BJ (cell line): ENCODE measurements around the gene SRP54. TPM values are rescaled to one million over a fixed set of nuclear protein-coding genes. Genes with fewer than 3 reads are reported as not detected.

ENCODE experiments used
- CTCF ChIA-PET: fragments of 350-600 bp; formaldehyde crosslinking; extraction: SDS; loops from one replicate; lab custom pipeline; 2021; ENCODE audit warnings: antibody characterized with exemption, inconsistent platforms; lab: Yijun Ruan, JAX
- POLR2A ChIA-PET: fragments of 300-600 bp; sonication (Branson Sonifier 250); formaldehyde crosslinking; extraction: SDS; loops from one replicate; lab custom pipeline; 2021; ENCODE audit warnings: antibody characterized with exemption; lab: Charles Lee
- DNase-seq: peaks from one replicate; pipeline ENCODE4 v3.0.0-alpha.2; 2011; ENCODE audit warnings: low read depth
- H3K27me3 ChIP-seq: 2 replicates; pipeline ENCODE4 v1.6.0; 2011; ENCODE audit warnings: low read length; ENCODE audit not compliant: control insufficient read depth, insufficient read depth
- H3K36me3 ChIP-seq: 2 replicates; pipeline ENCODE4 v1.5.1; 2011; ENCODE audit warnings: low read length; ENCODE audit not compliant: control insufficient read depth, insufficient read depth
- H3K4me3 ChIP-seq: 2 replicates; pipeline ENCODE4 v1.5.1; 2011; ENCODE audit warnings: low read depth, mild to moderate bottlenecking, control low read depth, low read length
- CTCF ChIP-seq: IDR thresholded peaks from 2 replicates; pipeline ENCODE4 v1.5.1; 2011; ENCODE audit warnings: low read depth, mild to moderate bottlenecking, control low read depth, inconsistent platforms, low read length, moderate library complexity; ENCODE audit not compliant: insufficient read depth
- polyA plus RNA-seq: library from polyadenylated mRNA; depleted of rRNA; stranded (reverse); fragments of >200 nt; gene quantifications from 2 replicates; pipeline ENCODE4 v1.2.3, GENCODE V29; 2011

The SRP54 gene
- polyA plus RNA-seq, 1 experiment: 25.6 TPM

GRCh38 chr14:34989762-34990161 is 7.0 kb downstream of the SRP54 start:
- no peaks in the 10 kb centered on the region for H3K36me3 ChIP-seq
- no peak for DNase-seq
- no peaks in the 10 kb centered on the region for H3K27me3 ChIP-seq
- TF ChIP-seq CTCF: no peak
- POLR2A ChIA-PET: no interaction called here
- CTCF ChIA-PET: no interaction called here
- H3K4me3 ChIP-seq: no peak overlapping the region

- DNase-seq: no peak
- Histone ChIP-seq H3K36me3 (no peaks in the 10 kb centered on the region), H3K27me3 (no peaks in the 10 kb centered on the region), H3K4me3 (no peak overlapping the region)
- ChIA-PET POLR2A (no interaction called here), CTCF (interaction anchor here (0.8 to 1.5 kb wide), 2 partner anchors 10 to 12 kb away, joined by 4 to 6 read pairs; no protein-coding TSS in a partner anchor)
- no peak for TF ChIP-seq CTCF
Measured at GRCh38 chr14:34993426-34993825, 10.6 kb downstream of the SRP54 start.

- no peak for DNase-seq
- CTCF ChIA-PET: interaction anchor here (0.8 kb wide), 1 partner anchor 10 kb away, joined by 3 read pairs; no protein-coding TSS in a partner anchor
- H3K36me3 ChIP-seq: no peaks in the 10 kb centered on the region
- H3K27me3 ChIP-seq: no peaks in the 10 kb centered on the region
- POLR2A ChIA-PET: no interaction called here
- TF ChIP-seq CTCF: no peak
- no peak overlapping the region for H3K4me3 ChIP-seq
Measured at GRCh38 chr14:34994668-34995067, 11.9 kb downstream of the SRP54 start.

GRCh38 chr14:34997762-34998161 is 15.0 kb downstream of the SRP54 start:
- CTCF ChIA-PET: no interaction called here
- POLR2A ChIA-PET: no interaction called here
- no peak for DNase-seq
- no peaks in the 10 kb centered on the region; the same call in 1 of the 2 replicates for H3K36me3 ChIP-seq
- no peak overlapping the region for H3K4me3 ChIP-seq
- TF ChIP-seq CTCF: no peak
- no peaks in the 10 kb centered on the region for H3K27me3 ChIP-seq

GRCh38 chr14:34999500-34999899 is 16.7 kb downstream of the SRP54 start:
- CTCF ChIA-PET: no interaction called here
- Histone ChIP-seq H3K27me3 (no peaks in the 10 kb centered on the region), H3K36me3 (no peaks in the 10 kb centered on the region; the same call in 1 of the 2 replicates), H3K4me3 (no peak overlapping the region)
- DNase-seq: no peak
- TF ChIP-seq CTCF: no peak
- POLR2A ChIA-PET: interaction anchor here (0.5 to 0.6 kb wide), 2 partner anchors 9 to 502 kb away, joined by 4 to 17 read pairs; no protein-coding TSS in a partner anchor
